ENCODE results near the gene SERPINE2.

- TF ChIP-seq CTCF (conservative IDR thresholded peaks at IDR 0.05; ENCODE audit: low read length) = no peak
- TF ChIP-seq EZH2phosphoT487 (IDR thresholded peaks at IDR 0.05; ENCODE audit: borderline replicate concordance) = no peak
Observed at GRCh38 chr2:223981241-223981640, 57.8 kb downstream of the SERPINE2 start.
